Ishikawa (cell line): ENCODE data around the gene MEIG1.

Source experiments
- CEBPB ChIP-seq: IDR thresholded peaks from 2 replicates; pipeline ENCODE4 v1.6.1; 2012
- CREB1 ChIP-seq: IDR thresholded peaks from 2 replicates; pipeline ENCODE4 v1.6.1; 2012; ENCODE audit warnings: low read depth
- EGR1 ChIP-seq: IDR thresholded peaks from 2 replicates; pipeline ENCODE4 v1.6.1; 2012
- EP300 ChIP-seq: IDR thresholded peaks from 2 replicates; pipeline ENCODE4 v1.6.1; 2012; ENCODE audit warnings: borderline replicate concordance
- FOXM1 ChIP-seq: IDR thresholded peaks from 2 replicates; pipeline ENCODE4 v1.6.1; 2012; ENCODE audit warnings: low read depth, borderline replicate concordance
- NFIC ChIP-seq: IDR thresholded peaks from 2 replicates; pipeline ENCODE4 v1.6.1; 2012
- RAD21 ChIP-seq: IDR thresholded peaks from 2 replicates; pipeline ENCODE4 v1.6.1; 2012; ENCODE audit warnings: low read depth
- REST ChIP-seq: IDR thresholded peaks from 2 replicates; pipeline ENCODE4 v1.6.1; 2012; ENCODE audit warnings: low read depth, mild to moderate bottlenecking
- TAF1 ChIP-seq: IDR thresholded peaks from 2 replicates; pipeline ENCODE4 v1.6.1; 2012; ENCODE audit warnings: low read depth, mild to moderate bottlenecking
- TCF12 ChIP-seq: IDR thresholded peaks from 2 replicates; pipeline ENCODE4 v1.6.1; 2012; ENCODE audit warnings: low read depth
- USF1 ChIP-seq: IDR thresholded peaks from 2 replicates; pipeline ENCODE4 v1.6.1; 2012
- YY1 ChIP-seq: IDR thresholded peaks from 2 replicates; pipeline ENCODE4 v1.6.1; 2012; ENCODE audit warnings: low read depth
- ZBTB7A ChIP-seq: IDR thresholded peaks from 2 replicates; pipeline ENCODE4 v1.6.1; 2012; ENCODE audit warnings: low read depth
- TF ChIP-seq, protein P1 (sequence below): IDR thresholded peaks from 2 replicates; pipeline ENCODE4 v1.6.1; 2012

DNA sequence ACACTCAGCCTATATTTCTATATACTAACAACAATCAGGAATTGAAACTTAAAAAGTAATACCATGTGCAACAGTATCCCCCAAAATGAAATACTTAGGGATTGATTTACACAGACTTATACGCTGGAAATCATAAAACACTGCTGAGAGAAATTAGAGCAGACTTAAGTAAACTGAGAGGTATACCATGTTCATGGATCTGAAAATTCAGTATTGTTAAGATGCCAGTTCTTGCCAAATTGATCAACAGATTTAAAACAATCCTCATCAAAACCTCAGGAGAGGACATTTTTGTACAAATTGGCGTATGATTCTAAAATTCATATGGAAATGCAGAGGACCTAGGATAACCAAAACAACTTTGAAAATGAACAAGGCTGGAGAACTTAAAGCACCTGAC lies 42.6 kb upstream of the MEIG1 start:
- TF ChIP-seq RAD21 (no peak), USF1 (no peak), EGR1 (no peak), TCF12 (no peak), REST (no peak), ZBTB7A (no peak), CEBPB (no peak), FOXM1 (no peak), TAF1 (no peak), CREB1 (no peak), EP300 (no peak), NFIC (no peak), YY1 (no peak)
- TF ChIP-seq, protein P1, sequence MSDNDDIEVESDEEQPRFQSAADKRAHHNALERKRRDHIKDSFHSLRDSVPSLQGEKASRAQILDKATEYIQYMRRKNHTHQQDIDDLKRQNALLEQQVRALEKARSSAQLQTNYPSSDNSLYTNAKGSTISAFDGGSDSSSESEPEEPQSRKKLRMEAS: no peak
